AG04449 (cell line): ENCODE results near the gene PDE4D.

Experiments
- CTCF ChIA-PET: fragments of 350-600 bp; formaldehyde crosslinking; extraction: SDS; loops from one replicate; lab custom pipeline; 2021; ENCODE audit warnings: antibody characterized with exemption; lab: Yijun Ruan, JAX
- POLR2A ChIA-PET: fragments of 400-600, 350-600 bp; formaldehyde crosslinking; extraction: SDS; loops from one replicate; lab custom pipeline; 2020; ENCODE audit warnings: antibody characterized with exemption, inconsistent platforms; lab: Yijun Ruan, JAX
- DNase-seq: peaks from one replicate; pipeline ENCODE4 v3.0.0-alpha.2; 2010; ENCODE audit warnings: low read depth, low spot score
- H3K4me3 ChIP-seq: 2 replicates; pipeline ENCODE4 v1.5.1; 2011; ENCODE audit warnings: low read depth, mild to moderate bottlenecking, control low read depth, low read length
- CTCF ChIP-seq: IDR thresholded peaks from one replicate; pipeline ENCODE4 v1.5.1; 2011; ENCODE audit warnings: mild to moderate bottlenecking, moderate library complexity, low read length, control low read depth, inconsistent platforms; ENCODE audit not compliant: insufficient read depth; ENCODE audit errors: missing control alignments

The PDE4D gene

GRCh38 chr5:59654691-59655090, 238.8 kb downstream of the PDE4D start:
- ChIA-PET POLR2A (no interaction called here), CTCF (interaction anchor here (2.0 kb wide), 1 partner anchor 149 kb away, joined by 7 read pairs; no protein-coding TSS in a partner anchor)
- H3K4me3 ChIP-seq: no peak overlapping the region
- DNase-seq: no peak
- no peak for TF ChIP-seq CTCF

GRCh38 chr5:59652449-59652848, 241.1 kb downstream of the PDE4D start:
- no peak overlapping the region for H3K4me3 ChIP-seq
- CTCF ChIA-PET: interaction anchor here (1.4 to 1.8 kb wide), 3 partner anchors 8 to 146 kb away, joined by 3 to 9 read pairs (median 4); no protein-coding TSS in a partner anchor
- TF ChIP-seq CTCF: no peak
- POLR2A ChIA-PET: no interaction called here
- DNase-seq: no peak

- H3K4me3 ChIP-seq: no peak overlapping the region
- CTCF ChIA-PET: interaction anchor here (0.6 to 1.8 kb wide), 4 partner anchors 10 to 114 kb away, joined by 3 to 4 read pairs (median 3); no protein-coding TSS in a partner anchor
- POLR2A ChIA-PET: no interaction called here
- no peak for DNase-seq
- no peak for TF ChIP-seq CTCF
These were observed 244.3 kb downstream of the PDE4D start for GRCh38 chr5:59648949-59649921.

- DNase-seq: no peak
- no peak for TF ChIP-seq CTCF
- ChIA-PET POLR2A (no interaction called here), CTCF (interaction anchor here (0.6 to 1.8 kb wide), 4 partner anchors 11 to 113 kb away, joined by 3 to 4 read pairs (median 3); no protein-coding TSS in a partner anchor)
- H3K4me3 ChIP-seq: no peak overlapping the region
These were observed 245.3 kb downstream of the PDE4D start for GRCh38 chr5:59648038-59648831.

- CTCF ChIA-PET: interaction anchor here (0.9 kb wide), 1 partner anchor 28 kb away, joined by 4 read pairs; no protein-coding TSS in a partner anchor
- POLR2A ChIA-PET: no interaction called here
- no peak for DNase-seq
- no peak overlapping the region for H3K4me3 ChIP-seq
- no peak for TF ChIP-seq CTCF
These were observed 248.1 kb downstream of the PDE4D start for GRCh38 chr5:59645380-59645779.
